Forelimb muscle (tissue), 1 donor: ENCODE results near the gene BPIFB1. TPM values are rescaled to one million over a fixed set of nuclear protein-coding genes. Genes with fewer than 3 reads are reported as not detected.
A peak's percentile ranks its signal among the peaks of the same experiment; 100 is the strongest.

ENCODE experiments used
- DNase-seq: peaks from one replicate; pipeline ENCODE4 v3.0.0-alpha.2; 2013; ENCODE audit warnings: low read depth
- polyA plus RNA-seq: library from polyadenylated mRNA; unstranded; fragments of 120-200 nt; gene quantifications from one replicate; pipeline ENCODE4 v1.2.1, GENCODE V29; 2013; ENCODE audit not compliant: insufficient read length

Gene BPIFB1, protein sequence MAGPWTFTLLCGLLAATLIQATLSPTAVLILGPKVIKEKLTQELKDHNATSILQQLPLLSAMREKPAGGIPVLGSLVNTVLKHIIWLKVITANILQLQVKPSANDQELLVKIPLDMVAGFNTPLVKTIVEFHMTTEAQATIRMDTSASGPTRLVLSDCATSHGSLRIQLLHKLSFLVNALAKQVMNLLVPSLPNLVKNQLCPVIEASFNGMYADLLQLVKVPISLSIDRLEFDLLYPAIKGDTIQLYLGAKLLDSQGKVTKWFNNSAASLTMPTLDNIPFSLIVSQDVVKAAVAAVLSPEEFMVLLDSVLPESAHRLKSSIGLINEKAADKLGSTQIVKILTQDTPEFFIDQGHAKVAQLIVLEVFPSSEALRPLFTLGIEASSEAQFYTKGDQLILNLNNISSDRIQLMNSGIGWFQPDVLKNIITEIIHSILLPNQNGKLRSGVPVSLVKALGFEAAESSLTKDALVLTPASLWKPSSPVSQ
- polyA plus RNA-seq, result not detected

DNA sequence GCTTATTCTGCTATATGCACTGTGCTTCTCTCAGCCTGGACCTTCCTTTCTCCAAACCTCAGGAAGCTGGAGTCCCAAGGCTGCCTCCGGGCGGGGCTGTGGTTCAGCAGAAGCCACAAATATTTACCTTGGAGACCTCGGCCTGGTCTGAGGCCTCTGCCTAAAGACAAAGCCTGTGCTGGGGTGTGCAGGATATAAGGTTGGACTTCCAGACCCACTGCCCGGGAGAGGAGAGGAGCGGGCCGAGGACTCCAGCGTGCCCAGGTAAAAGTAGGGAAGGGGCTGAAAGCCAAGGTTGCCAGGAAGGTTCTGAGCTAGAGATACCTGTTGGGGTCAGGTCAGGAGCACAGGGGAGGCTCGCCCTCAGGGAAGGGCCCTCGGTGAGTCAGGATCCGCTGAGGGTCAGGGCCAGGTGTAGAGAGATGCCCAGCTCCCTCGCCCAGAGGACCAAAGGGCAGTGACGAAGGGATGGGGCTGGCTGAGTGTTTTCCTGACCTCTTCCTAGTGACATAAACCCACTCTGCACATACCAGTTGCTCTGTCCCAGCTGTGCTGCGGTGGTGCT is at the start of gene BPIFB1:
BPIFB1 (plus strand) TSS at position 224 of the 565 bp plus-strand sequence. CDS start 2,860 bp downstream, outside the sequence.
- no peak for DNase-seq

GRCh38 chr20:33234050-33234449 is 49.0 kb upstream of the BPIFB1 start:
- no peak for DNase-seq

GRCh38 chr20:33235696-33236095 is 47.3 kb upstream of the BPIFB1 start, which contains the start of gene BPIFA1:
Gene BPIFA1, plus strand, starts transcription at chr20:33235996. Its CDS starts 1,716 bp downstream, at chr20:33237712.
- DNase-seq, result no peak

- DNase-seq, result no peak
These were observed 46.7 kb upstream of the BPIFB1 start for GRCh38 chr20:33236351-33236750.

GRCh38 chr20:33237989-33238388 is 45.0 kb upstream of the BPIFB1 start:
- DNase-seq, result no peak

- DNase-seq, result no peak
These were observed 43.6 kb upstream of the BPIFB1 start for GRCh38 chr20:33239418-33239817.

GRCh38 chr20:33239979-33240736 is 42.9 kb upstream of the BPIFB1 start:
- no peak for DNase-seq

- no peak for DNase-seq
These were observed 42.1 kb upstream of the BPIFB1 start for GRCh38 chr20:33240923-33241322.

- no peak for DNase-seq
These were observed 40.5 kb upstream of the BPIFB1 start for GRCh38 chr20:33242319-33243100.

- no peak for DNase-seq
These were observed 36.9 kb upstream of the BPIFB1 start for GRCh38 chr20:33246077-33246476.

GRCh38 chr20:33249456-33249855 is 33.6 kb upstream of the BPIFB1 start:
- no peak for DNase-seq

GRCh38 chr20:33250666-33251065 is 32.3 kb upstream of the BPIFB1 start:
- no peak for DNase-seq

- no peak for DNase-seq
These were observed 31.5 kb upstream of the BPIFB1 start for GRCh38 chr20:33251496-33251895.

- DNase-seq, result no peak
These were observed 30.6 kb upstream of the BPIFB1 start for GRCh38 chr20:33252460-33252859.

DNA sequence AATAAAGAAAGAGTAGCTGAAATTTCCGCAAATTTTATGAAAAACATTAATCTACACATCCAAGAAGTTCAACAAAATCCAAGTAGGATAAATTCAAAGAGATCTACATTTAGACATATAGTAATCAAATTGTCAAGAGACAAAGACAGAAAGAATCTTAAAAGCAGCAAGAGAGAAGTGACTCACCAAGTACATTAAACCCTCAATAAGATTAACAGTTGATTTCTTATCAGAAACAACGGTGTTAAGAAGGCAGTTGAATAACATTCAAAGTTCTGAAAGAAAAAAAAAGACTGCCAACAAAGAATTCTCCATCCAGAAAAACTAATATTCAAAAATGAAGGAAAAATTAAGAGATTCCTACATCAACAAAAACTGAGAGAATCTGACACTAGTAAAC is 28.0 kb upstream of the BPIFB1 start:
- no peak for DNase-seq

DNA sequence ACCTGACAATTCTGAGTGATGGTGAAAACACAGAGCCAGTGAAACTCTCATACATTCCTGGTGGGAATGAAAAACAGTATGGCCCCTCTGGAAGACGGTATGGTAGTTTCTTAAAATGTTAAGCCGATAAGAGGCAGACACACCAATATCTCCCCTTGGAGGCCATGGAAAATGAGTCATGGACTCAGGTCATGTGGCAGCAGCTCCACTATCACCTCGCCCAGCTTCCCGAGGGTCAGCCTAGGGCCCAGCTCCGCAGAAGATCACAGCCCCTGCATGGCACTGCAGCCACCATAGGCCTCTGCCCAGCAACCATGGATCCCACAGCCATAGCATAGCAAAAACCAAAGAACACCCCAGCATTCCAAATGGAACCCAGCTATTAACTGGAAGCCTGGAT is 25.8 kb upstream of the BPIFB1 start:
- DNase-seq, result no peak

- DNase-seq, result no peak
These were observed 23.6 kb upstream of the BPIFB1 start for GRCh38 chr20:33259371-33259770.

DNA sequence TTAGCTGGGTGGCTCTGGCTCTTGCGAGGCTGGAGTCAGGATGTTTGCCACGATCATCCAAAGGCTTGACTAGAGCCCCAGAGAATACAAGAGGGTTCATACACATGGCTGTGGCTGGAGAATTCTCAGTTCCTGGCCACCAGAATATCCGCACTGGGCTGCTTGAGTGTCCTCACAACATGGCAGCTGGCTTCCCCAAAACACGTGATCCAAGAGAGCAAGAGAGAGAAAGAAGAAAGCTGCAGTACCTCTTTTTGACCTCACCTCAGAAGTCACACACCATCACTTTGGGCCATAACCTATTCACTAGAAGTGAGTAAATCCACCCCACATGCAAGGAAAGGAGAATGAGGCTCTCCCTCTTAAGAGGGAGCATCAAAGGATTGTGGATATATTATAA is 21.5 kb upstream of the BPIFB1 start:
- no peak for DNase-seq

- peak; percentile 54 for DNase-seq
These were observed 20.4 kb upstream of the BPIFB1 start for GRCh38 chr20:33262658-33263065.

DNA sequence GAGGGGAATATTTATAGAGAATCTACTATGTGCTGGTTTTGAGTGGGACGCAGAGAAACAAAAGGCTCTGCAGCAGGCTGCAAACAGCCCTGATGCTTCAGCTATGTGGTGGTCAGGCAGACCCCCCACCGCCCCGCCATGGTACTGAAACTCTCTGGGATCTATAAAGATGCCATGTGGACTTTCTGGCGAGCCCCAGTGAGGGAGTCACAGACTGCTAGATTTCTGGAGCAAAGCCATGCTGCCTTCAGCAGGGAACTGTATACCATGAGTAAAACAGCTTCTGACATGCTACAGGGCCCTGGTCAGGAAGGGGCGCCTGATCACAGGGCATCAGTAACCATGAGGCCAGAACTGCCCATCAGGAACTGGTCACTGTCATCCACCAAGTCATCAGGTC is 19.2 kb upstream of the BPIFB1 start:
- DNase-seq, result no peak

DNA sequence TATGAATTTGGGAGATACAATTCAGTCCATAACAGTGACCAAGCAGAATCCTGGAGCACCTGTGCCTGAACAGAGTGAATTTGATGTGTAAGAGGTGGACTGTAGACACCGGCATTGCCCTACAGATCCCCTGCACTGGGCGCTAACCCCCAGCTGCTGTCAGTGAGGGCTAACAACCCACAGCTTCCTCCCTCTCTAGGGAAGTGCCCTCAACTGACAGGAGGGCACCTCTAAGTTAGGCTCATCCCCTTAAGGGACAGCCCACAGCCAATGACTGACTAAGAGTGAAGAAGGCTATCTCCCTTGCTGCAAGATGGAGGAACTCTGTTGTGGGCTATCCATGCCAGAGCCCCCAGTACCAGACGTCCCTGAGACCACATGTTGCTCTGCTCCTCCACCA is 15.3 kb upstream of the BPIFB1 start:
- DNase-seq, result no peak
